A549 (cell line): ENCODE data around the gene STAT4. TPM values are rescaled to one million over a fixed set of nuclear protein-coding genes. Genes with fewer than 3 reads are reported as not detected.
A peak's percentile ranks its signal among the peaks of the same experiment; 100 is the strongest.

Experiments used
- ATAC-seq, 2 experiments: fragments of 200-7000 bp in 1 of 2; fragments of >200 bp in 1 of 2; cut with Nextera tagmentation in 1 of 2; cut with Tn5 transposase in 1 of 2; 3 replicates each; pipeline versions ENCODE4 v1.8.0 to v1.9.1; 2018 to 2020; ENCODE audit warnings: mild to moderate bottlenecking in 1 of 2, moderate library complexity in 1 of 2
- CTCF ChIA-PET: fragments of 300-600 bp; sonication (Branson Sonifier 250); formaldehyde crosslinking; extraction: SDS; loops from one replicate; lab custom pipeline; 2021; ENCODE audit warnings: antibody characterized with exemption, inconsistent platforms; lab: Yijun Ruan, JAX
- POLR2A ChIA-PET: fragments of 350-600 bp; formaldehyde crosslinking; extraction: SDS; loops from one replicate; lab custom pipeline; 2021; ENCODE audit warnings: antibody characterized with exemption, inconsistent platforms; lab: Yijun Ruan, JAX
- DNase-seq, 2 experiments: peaks; one replicate each; pipeline versions ENCODE4 v3.0.0 to v3.0.0-alpha.2; 2011 to 2016; ENCODE audit warnings: low read depth in 1 of 2, low spot score in 1 of 2
- FAIRE-seq: peaks from 2 replicates; lab custom pipeline; 2011; peaks lifted over from hg19 to GRCh38; lab: Jason Lieb, UNC
- H3K27ac ChIP-seq, 2 experiments: fragments of >200 bp; sonication (Bioruptor Twin); formaldehyde crosslinking; 3 replicates each; pipeline ENCODE4 v1.5.1; 2016 to 2017
- H3K4me1 ChIP-seq: fragments of >200 bp; sonication (Bioruptor Twin); formaldehyde crosslinking; 3 replicates; pipeline ENCODE4 v1.6.1; 2016
- H3K4me2 ChIP-seq: fragments of >200 bp; sonication (Bioruptor Twin); formaldehyde crosslinking; 3 replicates; pipeline ENCODE4 v1.6.1; 2016
- H3K4me3 ChIP-seq: fragments of >200 bp; sonication (Bioruptor Twin); formaldehyde crosslinking; 3 replicates; pipeline ENCODE4 v1.5.1; 2016
- H3K9me3 ChIP-seq: fragments of >200 bp; sonication (Bioruptor Twin); formaldehyde crosslinking; 3 replicates; pipeline ENCODE4 v1.6.1; 2016
- ESRRA ChIP-seq: fragments of 150-350 bp; IDR thresholded peaks from 2 replicates; pipeline ENCODE4 v1.6.1; 2014; ENCODE audit warnings: mild to moderate bottlenecking, low read length, borderline replicate concordance
- FOSL2 ChIP-seq, 2 experiments: fragments of 450-650 bp in 1 of 2; fragments of >200 bp in 1 of 2; sonication (Bioruptor Twin) in 1 of 2; formaldehyde crosslinking; IDR thresholded peaks; 2 replicates each; pipeline versions ENCODE4 v1.5.0 to v1.6.1; 2016 to 2020; ENCODE audit warnings: mild to moderate bottlenecking in 1 of 2, moderate library complexity in 1 of 2
- HOXA7 ChIP-seq: fragments of 250-450 bp; sonication (Bioruptor Pico); IDR thresholded peaks from 2 replicates; pipeline ENCODE4 v1.5.0; 2020; ENCODE audit warnings: mild to moderate bottlenecking, moderate library complexity
- HOXB5 ChIP-seq: fragments of 250-450 bp; sonication (Bioruptor Pico); IDR thresholded peaks from 2 replicates; pipeline ENCODE4 v1.5.0; 2020; ENCODE audit warnings: mild to moderate bottlenecking, moderate library complexity
- JUN ChIP-seq, 2 experiments: fragments of >200 bp; sonication (Bioruptor Twin); formaldehyde crosslinking; IDR thresholded peaks; 2 replicates in 1 of 2; 3 replicates in 1 of 2; pipeline ENCODE4 v1.6.1; 2016 to 2017
- JUNB ChIP-seq: fragments of >200 bp; sonication (Bioruptor Twin); formaldehyde crosslinking; IDR thresholded peaks from 2 replicates; pipeline ENCODE4 v1.6.1; 2016
- MAFK ChIP-seq: fragments of 450-650 bp; IDR thresholded peaks from 2 replicates; pipeline ENCODE4 v1.6.1; 2014; ENCODE audit not compliant: partially characterized antibody
- NR3C1 ChIP-seq: fragments of >200 bp; sonication (Bioruptor Twin); formaldehyde crosslinking; IDR thresholded peaks from 3 replicates; pipeline ENCODE4 v1.6.1; 2017
- PHF8 ChIP-seq: fragments of 200-600 bp; sonication (generic); IDR thresholded peaks from 2 replicates; pipeline ENCODE4 v1.6.1; 2016; ENCODE audit warnings: low read depth, mild to moderate bottlenecking, antibody characterized with exemption, moderate library complexity, borderline replicate concordance
- RFX5 ChIP-seq: fragments of 450-650 bp; IDR thresholded peaks from 2 replicates; pipeline ENCODE4 v1.7.1; 2014; ENCODE audit warnings: antibody characterized with exemption, mild to moderate bottlenecking, moderate library complexity
- ZNF302 ChIP-seq: fragments of 250-450 bp; sonication (Bioruptor Pico); IDR thresholded peaks from 2 replicates; pipeline ENCODE4 v1.9.0; 2021; ENCODE audit warnings: inconsistent platforms, mild to moderate bottlenecking, moderate library complexity
- ZSCAN20 ChIP-seq: fragments of 250-450 bp; sonication (Bioruptor Pico); IDR thresholded peaks from 2 replicates; pipeline ENCODE4 v1.8.0; 2022; ENCODE audit warnings: mild to moderate bottlenecking, moderate library complexity
- WGBS: methylation state at CpG from one replicate; pipeline ENCODE4 v1.1.6; 2017; ENCODE audit errors: missing lambda C conversion rate; 5-methylcytosine and 5-hydroxymethylcytosine counted together
- polyA plus RNA-seq, 4 experiments: library from polyadenylated mRNA; depleted of rRNA in 3 of 4; stranded (reverse); fragments of >200 nt; fragmentation: RNase III in 1 of 4; extraction: RNeasy Plus Mini Kit Qiagen cat#74134 plus additional on column Dnase treatment in 1 of 4; gene quantifications; 2 replicates in 3 of 4; 3 replicates in 1 of 4; pipeline ENCODE4 v1.2.3, GENCODE V29; 2011 to 2017
- TF ChIP-seq, protein P1 (sequence below): IDR thresholded peaks from 2 replicates; pipeline ENCODE4 v1.6.1; 2012
- TF ChIP-seq, protein P2 (sequence below): fragments of >200 bp; sonication (Bioruptor Twin); formaldehyde crosslinking; IDR thresholded peaks from 3 replicates; pipeline ENCODE4 v1.6.1; 2016

STAT4 gene
- polyA plus RNA-seq, 2 of the 4 experiments (the other 2 are of a cell fraction), result 11.6 to 34.4 TPM

DNA sequence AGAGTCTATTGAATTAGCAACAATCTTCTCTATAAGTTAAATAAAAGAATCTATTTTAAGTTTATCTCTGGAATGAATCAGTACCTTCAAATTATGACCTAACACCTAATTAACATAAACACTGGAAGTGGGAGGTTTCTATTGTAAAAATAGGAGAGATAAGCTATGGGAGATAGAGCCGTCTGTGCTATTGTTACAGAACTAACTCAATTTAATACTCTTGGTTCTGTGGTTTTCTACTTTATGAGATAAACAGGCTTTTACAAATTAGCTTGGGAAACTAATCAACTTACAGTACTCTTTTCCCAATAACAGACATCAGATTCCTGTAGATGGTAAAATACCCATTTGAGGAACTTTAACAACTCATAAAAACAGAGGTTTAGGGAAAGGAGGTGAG, 111.2 kb downstream of the STAT4 start:
- no peak overlapping the region for H3K4me2 ChIP-seq
- FAIRE-seq (no peak), ATAC-seq (no peak), DNase-seq (no peak)
- WGBS, result 91% methylated on average over 1 of the region's 1 CpG
- CTCF ChIA-PET, result interaction anchor here (1.0 to 5.4 kb wide), 4 partner anchors 11 to 22 kb away, joined by 3 to 37 read pairs (median 6); no protein-coding TSS in a partner anchor
- POLR2A ChIA-PET, result interaction anchor here (1.2 kb wide), 1 partner anchor 19 kb away, joined by 5 read pairs; no protein-coding TSS in a partner anchor
- TF ChIP-seq PHF8 (no peak), ESRRA (no peak)
- H3K27ac ChIP-seq, result peak overlapping the region; percentile 73 to 92
- no peak overlapping the region for H3K4me3 ChIP-seq
- peaks cover 22% of the 10 kb centered on the region for H3K9me3 ChIP-seq
- peaks cover 56% of the 10 kb centered on the region for H3K4me1 ChIP-seq

DNA sequence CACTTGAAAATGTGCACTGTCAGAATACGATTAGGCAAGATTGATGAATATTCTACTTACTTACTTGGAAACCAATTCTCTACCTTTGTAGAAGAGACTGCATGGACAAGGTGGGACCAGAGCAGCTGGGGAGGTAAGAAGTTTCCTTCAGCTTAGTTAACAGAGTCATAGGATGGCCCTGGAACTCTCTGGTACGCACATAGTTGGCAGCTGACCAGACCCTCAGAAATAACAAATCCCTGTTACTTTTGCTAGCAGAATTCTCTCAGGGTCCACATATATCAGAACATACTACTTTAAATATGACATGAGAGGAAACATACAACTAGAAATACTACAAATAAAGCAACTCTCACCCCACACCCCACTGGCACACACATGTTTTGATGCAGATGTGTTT, 112.1 kb downstream of the STAT4 start:
- DNase-seq, result no peak
- Histone ChIP-seq H3K4me2 (peak overlapping the region; percentile 29), H3K9me3 (peaks cover 13% of the 10 kb centered on the region; the same call in 2 of the 3 replicates), H3K4me1 (peaks cover 57% of the 10 kb centered on the region), H3K4me3 (no peak overlapping the region), H3K27ac (peak overlapping the region; percentile 73 to 92)
- WGBS, result 92% methylated on average over 2 of the region's 2 CpGs
- ATAC-seq, result no peak
- no peak for FAIRE-seq
- ChIA-PET CTCF (interaction anchor here (1.1 to 5.4 kb wide), 4 partner anchors 10 to 18 kb away, joined by 3 to 37 read pairs (median 8); no protein-coding TSS in a partner anchor), POLR2A (no interaction called here)
- TF ChIP-seq RFX5 (no peak), HOXB5 (CRISPR knock-in tag) (peak; percentile 24; the same call in 1 of the 2 replicates)

DNA sequence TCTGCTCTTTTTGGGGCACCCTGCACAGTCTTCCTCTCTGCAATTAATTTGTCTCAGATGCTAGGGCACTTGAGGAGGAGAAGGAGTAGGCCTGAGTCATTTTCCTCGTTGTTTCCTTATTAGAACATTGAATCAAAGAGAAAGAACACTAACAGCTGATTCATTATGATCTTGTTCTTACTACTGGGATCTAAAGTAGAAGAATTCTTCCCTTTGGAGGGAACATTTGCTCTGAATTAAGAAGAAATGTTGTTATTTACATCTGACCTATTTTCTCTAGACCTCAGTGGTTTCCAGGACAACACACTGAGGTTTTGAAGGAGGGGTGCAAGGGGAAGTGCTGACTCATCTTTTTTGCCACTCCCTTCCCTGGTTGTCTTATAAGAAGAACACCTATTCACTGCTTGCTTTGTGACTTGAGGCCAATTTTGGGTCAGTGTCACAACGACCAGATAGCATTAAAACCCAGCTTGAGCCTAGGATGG, 112.5 kb downstream of the STAT4 start:
- H3K27ac ChIP-seq, result peak overlapping the region; percentile 73 to 92
- no peak overlapping the region for H3K4me3 ChIP-seq
- TF ChIP-seq JUNB, result no peak
- TF ChIP-seq HOXA7 (CRISPR knock-in tag), result no peak
- TF ChIP-seq FOSL2 (IDR thresholded peaks at IDR 0.05), result no peak
- TF ChIP-seq FOSL2 (CRISPR knock-in tag; IDR thresholded peaks at IDR 0.05), result 0 out of 2 replicates have a peak, but pooled peaks have one; percentile 17
- TF ChIP-seq JUN (IDR thresholded peaks at IDR 0.05), result no peak
- TF ChIP-seq MAFK, result peak; percentile 99
- TF ChIP-seq, protein P1, sequence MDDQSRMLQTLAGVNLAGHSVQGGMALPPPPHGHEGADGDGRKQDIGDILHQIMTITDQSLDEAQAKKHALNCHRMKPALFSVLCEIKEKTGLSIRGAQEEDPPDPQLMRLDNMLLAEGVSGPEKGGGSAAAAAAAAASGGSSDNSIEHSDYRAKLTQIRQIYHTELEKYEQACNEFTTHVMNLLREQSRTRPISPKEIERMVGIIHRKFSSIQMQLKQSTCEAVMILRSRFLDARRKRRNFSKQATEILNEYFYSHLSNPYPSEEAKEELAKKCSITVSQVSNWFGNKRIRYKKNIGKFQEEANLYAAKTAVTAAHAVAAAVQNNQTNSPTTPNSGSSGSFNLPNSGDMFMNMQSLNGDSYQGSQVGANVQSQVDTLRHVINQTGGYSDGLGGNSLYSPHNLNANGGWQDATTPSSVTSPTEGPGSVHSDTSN, result no peak
- no peak for TF ChIP-seq ZSCAN20 (CRISPR knock-in tag)
- peak overlapping the region; percentile 29 for H3K4me2 ChIP-seq
- 15% methylated on average over 2 of the region's 2 CpGs for whole genome bisulfite sequencing
- peaks cover 60% of the 10 kb centered on the region for H3K4me1 ChIP-seq
- 0 out of 6 replicates have a peak, but pooled peaks of 1 of the 2 experiments have one; percentile 11 for ATAC-seq
- FAIRE-seq, result no peak
- peaks cover 9% of the 10 kb centered on the region; the same call in 1 of the 3 replicates for H3K9me3 ChIP-seq
- ChIA-PET CTCF (interaction anchor here (1.1 to 5.4 kb wide), 4 partner anchors 9 to 18 kb away, joined by 3 to 37 read pairs (median 8); no protein-coding TSS in a partner anchor), POLR2A (no interaction called here)
- peak in 1 of 2 experiments; percentile 68 for DNase-seq

DNA sequence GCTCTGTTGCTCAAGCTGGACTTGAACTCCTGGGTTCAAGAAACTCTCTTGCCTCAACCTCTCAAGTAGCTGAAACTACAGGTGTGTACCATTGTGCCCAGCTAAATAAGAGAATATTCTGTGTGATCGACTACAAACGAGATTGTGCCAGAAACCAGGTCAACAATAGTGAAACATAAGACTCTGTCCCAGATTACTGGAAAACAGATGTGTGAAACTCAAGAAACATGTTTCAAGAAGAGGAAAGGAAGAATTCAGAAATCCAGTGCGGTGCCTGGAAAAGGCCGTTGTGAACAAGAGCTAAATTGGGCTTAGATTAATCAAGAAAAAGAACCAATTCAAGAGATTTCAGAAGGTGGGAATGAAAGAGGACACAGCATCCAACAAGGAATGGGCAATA, 113.4 kb downstream of the STAT4 start:
- no peak overlapping the region for H3K4me3 ChIP-seq
- 94% methylated on average over 4 of the region's 4 CpGs for WGBS
- DNase-seq (no peak), FAIRE-seq (no peak)
- H3K9me3 ChIP-seq, result peaks cover 7% of the 10 kb centered on the region; the same call in 1 of the 3 replicates
- H3K4me1 ChIP-seq, result peaks cover 60% of the 10 kb centered on the region
- no peak overlapping the region for H3K4me2 ChIP-seq
- H3K27ac ChIP-seq, result peak overlapping the region; percentile 73 to 92; a peak in 4 of 6 replicates
- POLR2A ChIA-PET, result interaction anchor here (0.6 kb wide), 1 partner anchor 57 kb away, joined by 12 read pairs; no protein-coding TSS in a partner anchor
- TF ChIP-seq, protein P2, sequence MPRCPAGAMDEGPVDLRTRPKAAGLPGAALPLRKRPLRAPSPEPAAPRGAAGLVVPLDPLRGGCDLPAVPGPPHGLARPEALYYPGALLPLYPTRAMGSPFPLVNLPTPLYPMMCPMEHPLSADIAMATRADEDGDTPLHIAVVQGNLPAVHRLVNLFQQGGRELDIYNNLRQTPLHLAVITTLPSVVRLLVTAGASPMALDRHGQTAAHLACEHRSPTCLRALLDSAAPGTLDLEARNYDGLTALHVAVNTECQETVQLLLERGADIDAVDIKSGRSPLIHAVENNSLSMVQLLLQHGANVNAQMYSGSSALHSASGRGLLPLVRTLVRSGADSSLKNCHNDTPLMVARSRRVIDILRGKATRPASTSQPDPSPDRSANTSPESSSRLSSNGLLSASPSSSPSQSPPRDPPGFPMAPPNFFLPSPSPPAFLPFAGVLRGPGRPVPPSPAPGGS, result no peak
- TF ChIP-seq NR3C1, result no peak
- no peak for TF ChIP-seq ZNF302 (CRISPR knock-in tag)
- TF ChIP-seq, all 56 proteins: peak for 0
- ATAC-seq, result no peak
- CTCF ChIA-PET, result interaction anchor here (1.9 to 5.4 kb wide), 3 partner anchors 8 to 15 kb away, joined by 5 to 37 read pairs (median 10); no protein-coding TSS in a partner anchor
